ENCODE measurements around the gene PLXNB1.
A peak's percentile ranks its signal among the peaks of the same experiment; 100 is the strongest.

Gene PLXNB1

DNA sequence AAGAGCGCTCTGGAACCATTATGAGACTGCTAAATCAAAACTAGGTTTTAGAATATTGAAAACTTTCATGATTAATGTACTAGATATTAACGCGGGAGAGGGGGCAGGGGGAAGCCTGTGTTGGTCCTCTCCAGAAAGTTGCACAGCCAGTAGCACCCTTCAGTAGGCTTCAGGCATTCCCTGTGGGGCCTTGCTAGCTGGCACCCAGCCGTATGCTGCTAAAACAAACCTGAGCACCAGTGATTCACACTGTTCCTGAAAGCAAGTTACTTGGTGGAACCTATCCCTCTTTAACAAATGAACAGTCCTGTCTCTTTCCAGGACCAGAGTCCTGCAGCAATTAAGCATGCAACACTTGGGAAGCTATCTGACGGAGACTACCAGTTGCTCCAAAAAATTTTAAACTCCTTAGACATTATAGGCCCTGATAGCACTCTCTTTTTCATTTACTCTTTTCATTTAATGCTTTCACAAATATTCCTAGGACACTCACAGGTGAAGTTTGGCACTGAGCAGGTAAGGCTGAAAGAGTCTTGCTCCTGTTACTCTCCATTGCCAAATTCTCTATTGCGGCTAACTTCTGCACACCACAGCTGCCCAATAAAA is 15.5 kb upstream of the PLXNB1 start:
- no peak for TF ChIP-seq CTCF (IDR thresholded peaks at IDR 0.05; ENCODE audit: low read depth, low read length)
- DNase-seq (ENCODE audit: extremely low read depth, low read depth), result no peak

DNA sequence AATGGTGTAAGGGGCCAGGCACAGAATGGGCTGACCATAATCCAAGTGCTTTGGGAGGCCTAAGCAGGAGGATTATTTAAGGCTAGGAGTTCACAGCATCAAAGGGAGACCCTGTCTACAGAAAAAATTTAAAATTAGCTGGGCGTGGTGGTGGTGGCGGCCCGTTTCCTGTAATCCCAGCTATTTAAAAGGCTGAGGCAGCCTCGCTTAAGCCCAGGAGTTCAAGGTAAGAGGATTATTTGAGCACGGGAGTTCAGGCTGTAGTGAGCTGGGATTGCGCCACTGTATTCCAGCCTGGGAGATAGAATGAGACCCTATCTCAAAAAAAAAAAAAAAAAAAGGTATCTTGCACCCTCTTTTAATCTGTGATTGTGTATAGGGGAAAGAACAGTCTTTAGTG is 12.1 kb upstream of the PLXNB1 start:
- DNase-seq (ENCODE audit: extremely low read depth, low read depth), result no peak
- no peak for TF ChIP-seq CTCF (IDR thresholded peaks at IDR 0.05; ENCODE audit: low read depth, low read length)

DNA sequence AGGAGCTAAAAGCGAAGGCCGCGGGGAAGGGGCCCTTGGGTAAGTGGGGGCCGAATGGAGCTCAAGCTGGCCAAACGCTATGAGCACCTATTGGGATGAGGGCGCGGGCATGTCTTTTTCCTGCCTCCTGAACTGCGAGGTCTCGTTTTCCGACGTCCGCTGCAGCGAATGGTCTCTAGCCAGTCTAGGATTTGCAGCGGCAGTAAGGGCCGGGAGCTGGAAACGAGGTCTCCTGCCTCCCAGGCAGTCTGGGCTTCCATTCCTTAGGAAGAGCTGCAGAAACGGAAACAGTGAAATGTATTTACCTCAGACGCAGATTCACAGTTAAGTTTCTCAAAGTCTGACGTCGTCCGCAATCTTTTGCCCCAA is 10.7 kb upstream of the PLXNB1 start:
- no peak for TF ChIP-seq CTCF (IDR thresholded peaks at IDR 0.05; ENCODE audit: low read depth, low read length)
- no peak for DNase-seq (ENCODE audit: extremely low read depth, low read depth)

- TF ChIP-seq CTCF (IDR thresholded peaks at IDR 0.05; ENCODE audit: low read depth, low read length), result no peak
- peak; percentile 85 for DNase-seq (ENCODE audit: extremely low read depth, low read depth)
These were observed 10.1 kb upstream of the PLXNB1 start, which contains the start of the genes CCDC51 and TMA7 for GRCh38 chr3:48439820-48440589. CCDC51 (minus strand) TSS chr3:48440119; CDS start chr3:48435128, 4,991 bp downstream. TMA7 (plus strand) TSS chr3:48440257; CDS start chr3:48440297, 40 bp downstream.

GRCh38 chr3:48437812-48438211 is 7.9 kb upstream of the PLXNB1 start:
- DNase-seq (ENCODE audit: extremely low read depth, low read depth), result no peak
- no peak for TF ChIP-seq CTCF (IDR thresholded peaks at IDR 0.05; ENCODE audit: low read depth, low read length)

- TF ChIP-seq CTCF (IDR thresholded peaks at IDR 0.05; ENCODE audit: low read depth, low read length), result no peak
- no peak for DNase-seq (ENCODE audit: extremely low read depth, low read depth)
These were observed 7.0 kb upstream of the PLXNB1 start for GRCh38 chr3:48436855-48437254.

DNA sequence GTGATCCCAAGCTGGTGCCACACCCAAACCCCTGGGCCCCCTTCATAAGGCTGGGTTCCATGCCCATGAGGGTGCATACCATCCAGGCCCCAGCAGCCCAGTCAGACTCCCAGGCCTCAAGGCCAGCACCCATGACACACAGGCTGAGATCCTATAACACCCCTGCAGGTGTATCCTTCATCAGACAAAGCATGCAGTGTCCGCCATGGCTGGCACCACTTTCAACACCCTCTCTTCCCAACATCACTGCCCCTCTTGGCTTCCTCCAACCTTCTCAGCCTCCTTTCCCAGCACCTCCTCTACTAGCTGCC is 6.5 kb upstream of the PLXNB1 start:
- no peak for TF ChIP-seq CTCF (IDR thresholded peaks at IDR 0.05; ENCODE audit: low read depth, low read length)

More for the DNA sequence above, 6.5 kb upstream of the PLXNB1 start:
- DNase-seq (ENCODE audit: extremely low read depth, low read depth), result no peak
